ENCODE data around the gene DES. TPM values are rescaled to one million over a fixed set of nuclear protein-coding genes. Genes with fewer than 3 reads are reported as not detected.

DES gene
- 1.6 and 6.3 TPM in 2 replicates for total RNA-seq

GRCh38 chr2:219418155-219419011, at the start of gene DES:
Gene DES (plus strand): TSS chr2:219418377. CDS start chr2:219418463, 86 bp downstream.

GRCh38 chr2:219387306-219388120, 30.7 kb upstream of the DES start, which contains the start of gene DNPEP:
Gene DNPEP (minus strand): TSS chr2:219387912. CDS start chr2:219387794, 118 bp downstream.

GRCh38 chr2:219434718-219435525, 16.7 kb downstream of the DES start, which contains the start of gene SPEG:
Gene SPEG (plus strand): TSS chr2:219434843. CDS start chr2:219434978, 135 bp downstream.

Other genes with a start within 250 kb of the DES start
- 1.2 and 2.0 TPM in 2 replicates for gene SLC23A3, start 248.3 kb upstream of the DES start, total RNA-seq
- gene CNPPD1, start 241.5 kb upstream of the DES start, total RNA-seq: 22.5 and 35.6 TPM in 2 replicates
- 82.5 and 128 TPM in 2 replicates for gene RETREG2, start 240.1 kb upstream of the DES start, total RNA-seq
- 24.5 and 25.9 TPM in 2 replicates for gene ZFAND2B, start 211.6 kb upstream of the DES start, total RNA-seq
- gene ABCB6, start 199.4 kb upstream of the DES start, total RNA-seq: 35.3 and 57.1 TPM in 2 replicates
- gene ATG9A, start 188.7 kb upstream of the DES start, total RNA-seq: 34.9 and 49.1 TPM in 2 replicates
- gene ANKZF1, start 188.6 kb upstream of the DES start, total RNA-seq: 25.3 and 30.3 TPM in 2 replicates
- 27.6 and 33.6 TPM in 2 replicates for gene GLB1L, start 172.9 kb upstream of the DES start, total RNA-seq
- 33.9 and 51.2 TPM in 2 replicates for gene STK16, start 172.9 kb upstream of the DES start, total RNA-seq
- 0.17 TPM in 1 of 2 replicates, not detected in the other for gene TUBA4B, start 165.1 kb upstream of the DES start, total RNA-seq
- gene TUBA4A, start 164.5 kb upstream of the DES start, total RNA-seq: 50.2 and 55.1 TPM in 2 replicates
- 49.0 and 136 TPM in 2 replicates for gene DNAJB2, start 139.0 kb upstream of the DES start, total RNA-seq
- gene PTPRN, start 109.0 kb upstream of the DES start, total RNA-seq: 3.6 and 23.8 TPM in 2 replicates
- gene RESP18, start 85.6 kb upstream of the DES start, total RNA-seq: not detected in 2 replicates
- 90.3 and 157 TPM in 2 replicates for gene DNPEP, start 30.5 kb upstream of the DES start, total RNA-seq
- 11.3 and 21.7 TPM in 2 replicates for gene SPEG, start 16.5 kb downstream of the DES start, total RNA-seq
- gene GMPPA, start 80.5 kb downstream of the DES start, total RNA-seq: 56.4 and 62.4 TPM in 2 replicates
- 0.15 and 0.50 TPM in 2 replicates for gene ASIC4, start 96.1 kb downstream of the DES start, total RNA-seq
- gene CHPF, start 125.4 kb downstream of the DES start, total RNA-seq: 94.8 and 168 TPM in 2 replicates
- 0.73 and 2.3 TPM in 2 replicates for gene TMEM198, start 125.7 kb downstream of the DES start, total RNA-seq
- gene OBSL1, start 153.2 kb downstream of the DES start, total RNA-seq: 41.0 and 69.1 TPM in 2 replicates
- gene INHA, start 153.9 kb downstream of the DES start, total RNA-seq: 0.29 and 0.33 TPM in 2 replicates
- 17.2 and 22.8 TPM in 2 replicates for gene STK11IP, start 179.5 kb downstream of the DES start, total RNA-seq
- gene SLC4A3, start 209.3 kb downstream of the DES start, total RNA-seq: 1.2 and 4.1 TPM in 2 replicates